ENCODE data around the gene TAF4. TPM values are rescaled to one million over a fixed set of nuclear protein-coding genes. Genes with fewer than 3 reads are reported as not detected.

Gene TAF4
- total RNA-seq, 2 experiments from 2014 or later: 18.0 to 20.0 TPM

DNA sequence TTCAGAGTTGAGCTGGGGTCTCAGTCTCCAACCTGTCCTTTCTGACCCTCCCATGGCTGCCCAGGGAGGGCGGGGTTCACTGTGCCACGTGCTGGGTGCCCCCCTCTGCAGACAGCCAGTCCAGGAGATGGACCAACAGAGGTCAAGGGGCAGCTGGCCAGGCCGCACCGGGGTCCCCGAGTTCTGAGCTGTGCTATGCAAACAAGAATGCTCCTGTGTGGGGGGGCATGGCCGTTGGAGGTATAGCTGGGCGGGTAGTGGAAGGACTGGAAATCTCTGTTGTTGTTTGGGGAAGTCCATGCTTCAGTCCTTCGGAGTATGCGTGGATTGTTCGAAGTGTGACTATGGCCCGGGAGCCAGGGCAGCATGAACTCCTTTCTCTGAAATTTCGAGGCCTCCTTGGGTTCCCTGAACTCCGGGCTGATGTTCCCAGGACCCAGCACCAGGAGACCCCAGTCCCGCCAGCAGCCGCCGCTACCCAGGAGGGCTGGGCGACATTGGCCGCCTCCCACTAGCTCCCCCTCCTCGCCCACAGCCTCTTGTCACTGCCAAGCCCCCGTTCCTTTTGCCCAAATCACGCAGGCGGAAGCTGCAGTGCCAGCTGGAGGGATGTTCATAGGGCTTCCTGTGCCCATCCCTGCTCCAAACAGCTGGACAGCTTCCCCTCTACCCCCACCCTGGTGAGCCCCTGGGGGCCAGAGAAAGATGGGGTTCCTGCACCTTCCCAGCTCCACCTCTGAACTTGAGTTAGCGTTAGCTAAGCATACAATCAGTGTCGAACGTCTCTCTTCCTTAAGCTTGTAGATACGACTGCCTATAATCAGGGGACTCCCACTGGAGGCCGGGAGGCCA lies 126.6 kb downstream of the TAF4 start:
- H3K27me3 Mint-ChIP-seq: no peaks in the 10 kb centered on the region
- no peak overlapping the region for H3K4me3 Mint-ChIP-seq
- CTCF ChIA-PET: no interaction called here
- DNase-seq: no peak
- POLR2A ChIA-PET: no interaction called here
- H3K27ac Mint-ChIP-seq: no peak overlapping the region
- no peaks in the 10 kb centered on the region for H3K36me3 Mint-ChIP-seq (ENCODE audit: low read depth)
- no peaks in the 10 kb centered on the region for H3K9me3 Mint-ChIP-seq
- no peaks in the 10 kb centered on the region for H3K4me1 Mint-ChIP-seq

DNA sequence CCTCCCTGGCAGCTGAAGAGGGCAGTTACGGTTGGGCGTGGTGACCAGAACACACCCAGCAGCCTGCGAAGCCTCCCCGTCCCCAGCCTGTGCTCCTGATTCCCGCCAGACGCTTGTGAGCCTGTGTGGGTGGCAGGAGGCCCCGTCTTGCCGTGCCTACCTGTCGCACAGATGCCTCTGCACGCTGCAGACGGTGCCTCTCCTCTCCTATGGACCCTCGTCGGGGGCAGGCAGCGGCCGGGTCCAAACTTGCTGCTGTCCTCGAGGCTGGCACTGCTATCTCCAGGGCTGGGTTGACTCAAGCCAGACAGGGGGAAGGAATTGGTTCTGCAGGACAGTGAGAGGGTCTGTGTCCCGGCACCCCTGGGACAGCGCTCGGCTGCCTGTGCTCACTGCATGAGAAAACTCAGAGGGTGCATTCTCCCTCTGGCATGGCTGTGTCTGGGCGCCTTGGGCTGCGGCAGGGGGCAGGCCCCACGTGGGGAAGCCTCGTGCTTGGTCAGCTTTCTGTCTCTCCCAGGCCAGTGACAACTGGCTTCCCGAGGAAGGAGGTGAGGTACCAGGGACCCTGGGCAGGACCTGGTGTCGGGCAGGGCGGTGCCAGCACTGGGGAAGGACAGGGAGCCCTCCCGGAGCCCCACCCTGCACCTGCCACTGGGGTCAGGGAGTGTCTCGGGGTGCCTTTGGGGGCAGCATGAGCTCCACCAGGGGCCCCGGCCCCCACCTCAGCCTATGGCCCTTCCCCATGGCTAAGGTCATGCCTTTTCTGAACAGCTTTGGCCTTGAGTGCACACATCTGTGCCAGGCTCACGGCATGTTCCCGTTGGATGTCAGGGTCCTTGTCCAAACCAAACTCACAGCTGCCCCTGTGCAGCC lies 127.5 kb downstream of the TAF4 start:
- H3K9me3 Mint-ChIP-seq: no peaks in the 10 kb centered on the region

DNA sequence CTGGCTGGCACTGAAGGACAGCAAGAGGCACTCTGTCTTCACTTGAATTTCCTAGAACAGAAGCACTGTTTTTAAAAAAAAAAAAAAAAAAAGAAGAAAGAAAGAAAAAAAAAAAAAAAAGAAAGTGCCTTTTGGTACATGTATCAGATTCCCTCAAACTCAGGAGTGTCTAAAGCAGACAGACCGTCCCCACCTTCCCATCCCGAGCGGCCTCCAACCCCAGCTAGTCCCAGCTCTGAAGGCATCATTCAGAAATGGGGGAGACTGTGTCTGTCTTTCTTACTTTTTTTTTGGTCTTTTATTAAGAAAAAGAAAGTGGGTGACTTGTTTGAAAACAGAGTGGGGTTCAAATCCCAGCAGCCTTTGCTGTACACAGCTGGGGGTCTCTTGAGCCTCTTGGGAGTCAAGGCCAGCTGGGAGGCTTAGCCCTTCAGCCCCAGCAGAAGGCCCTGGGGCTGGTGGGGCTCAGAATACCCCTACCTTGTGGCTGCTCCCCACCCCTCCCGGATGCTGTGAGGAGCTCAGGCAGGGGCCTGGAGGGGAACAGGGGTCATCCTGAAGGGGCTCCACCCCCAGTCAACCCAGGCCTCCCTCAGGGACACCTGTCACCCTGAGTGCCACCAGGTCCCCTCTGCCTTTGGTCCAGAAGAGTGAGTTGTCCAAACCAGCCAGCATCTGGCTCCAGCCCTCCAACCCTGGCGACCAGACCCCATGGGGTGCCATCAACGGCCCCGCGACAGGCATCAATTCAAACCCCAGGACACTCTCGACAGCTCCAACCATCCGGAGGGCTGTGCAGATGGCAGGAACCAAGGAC lies 128.3 kb downstream of the TAF4 start:
- Mint-ChIP-seq H3K27me3 (no peaks in the 10 kb centered on the region), H3K4me1 (no peaks in the 10 kb centered on the region), H3K9me3 (no peaks in the 10 kb centered on the region), H3K4me3 (no peak overlapping the region), H3K27ac (no peak overlapping the region), H3K36me3 (ENCODE audit: low read depth) (no peaks in the 10 kb centered on the region)
- ChIA-PET POLR2A (no interaction called here), CTCF (no interaction called here)
- no peak for DNase-seq

More for the DNA sequence above, 127.5 kb downstream of the TAF4 start:
- H3K4me3 Mint-ChIP-seq: no peak overlapping the region
- H3K4me1 Mint-ChIP-seq: no peaks in the 10 kb centered on the region
- DNase-seq: no peak
- no peaks in the 10 kb centered on the region for H3K27me3 Mint-ChIP-seq
- POLR2A ChIA-PET: no interaction called here
- CTCF ChIA-PET: no interaction called here
- H3K27ac Mint-ChIP-seq: no peak overlapping the region
- no peaks in the 10 kb centered on the region for H3K36me3 Mint-ChIP-seq (ENCODE audit: low read depth)

DNA sequence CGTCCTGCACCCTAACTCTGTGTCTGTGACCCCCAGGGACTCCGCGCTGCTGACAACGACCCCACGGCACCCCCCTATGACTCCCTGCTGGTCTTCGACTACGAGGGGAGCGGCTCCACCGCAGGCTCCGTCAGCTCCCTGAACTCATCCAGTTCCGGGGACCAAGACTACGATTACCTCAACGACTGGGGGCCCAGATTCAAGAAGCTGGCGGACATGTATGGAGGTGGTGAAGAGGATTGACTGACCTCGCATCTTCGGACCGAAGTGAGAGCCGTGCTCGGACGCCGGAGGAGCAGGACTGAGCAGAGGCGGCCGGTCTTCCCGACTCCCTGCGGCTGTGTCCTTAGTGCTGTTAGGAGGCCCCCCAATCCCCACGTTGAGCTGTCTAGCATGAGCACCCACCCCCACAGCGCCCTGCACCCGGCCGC lies 129.0 kb downstream of the TAF4 start:
- ChIA-PET POLR2A (no interaction called here), CTCF (no interaction called here)
- Mint-ChIP-seq H3K27me3 (no peaks in the 10 kb centered on the region), H3K4me1 (no peaks in the 10 kb centered on the region), H3K4me3 (no peak overlapping the region), H3K9me3 (no peaks in the 10 kb centered on the region), H3K27ac (no peak overlapping the region), H3K36me3 (ENCODE audit: low read depth) (no peaks in the 10 kb centered on the region)
- DNase-seq: no peak

DNA sequence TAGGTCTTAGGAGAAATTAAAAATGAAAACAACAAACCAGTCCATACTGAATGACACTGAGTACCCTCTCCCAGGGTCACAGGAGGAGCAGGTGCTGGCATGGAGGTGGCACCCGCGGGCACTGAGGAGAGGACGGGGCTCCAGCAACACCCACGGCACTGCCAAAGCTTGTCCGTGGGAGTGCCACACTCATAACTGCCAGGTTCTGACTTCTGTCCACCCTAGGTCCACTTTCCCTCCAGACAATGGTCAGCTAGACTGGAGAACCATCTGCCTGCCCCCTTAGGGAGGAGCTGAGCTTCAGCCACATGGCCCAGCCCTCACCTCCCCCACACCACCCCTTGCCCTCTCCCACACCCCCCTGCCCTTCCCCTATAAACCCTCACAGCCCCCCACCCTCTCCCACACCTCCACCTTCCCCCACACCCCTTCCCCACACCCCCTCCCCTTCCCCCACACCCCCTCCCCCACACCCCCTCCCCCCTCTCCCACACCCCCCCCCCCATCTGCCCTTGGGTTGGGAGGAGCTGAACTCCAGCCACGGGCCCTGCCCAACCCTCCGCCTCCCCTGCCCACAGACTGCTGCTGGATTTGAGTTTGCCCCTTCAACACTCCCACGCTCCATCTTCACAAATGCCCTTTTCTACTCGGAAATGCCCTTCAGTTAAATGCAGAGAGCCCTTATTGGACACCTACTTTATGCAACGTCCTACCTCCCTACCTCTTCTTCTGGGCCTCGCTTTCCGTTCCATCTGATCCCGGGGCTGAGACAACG lies 129.6 kb downstream of the TAF4 start:
- H3K4me3 Mint-ChIP-seq: no peak overlapping the region
- no peaks in the 10 kb centered on the region for H3K27me3 Mint-ChIP-seq
- ChIA-PET POLR2A (no interaction called here), CTCF (no interaction called here)
- H3K9me3 Mint-ChIP-seq: no peaks in the 10 kb centered on the region
- H3K4me1 Mint-ChIP-seq: no peaks in the 10 kb centered on the region
- H3K27ac Mint-ChIP-seq: no peak overlapping the region
- no peak for DNase-seq
- no peaks in the 10 kb centered on the region for H3K36me3 Mint-ChIP-seq (ENCODE audit: low read depth)

DNA sequence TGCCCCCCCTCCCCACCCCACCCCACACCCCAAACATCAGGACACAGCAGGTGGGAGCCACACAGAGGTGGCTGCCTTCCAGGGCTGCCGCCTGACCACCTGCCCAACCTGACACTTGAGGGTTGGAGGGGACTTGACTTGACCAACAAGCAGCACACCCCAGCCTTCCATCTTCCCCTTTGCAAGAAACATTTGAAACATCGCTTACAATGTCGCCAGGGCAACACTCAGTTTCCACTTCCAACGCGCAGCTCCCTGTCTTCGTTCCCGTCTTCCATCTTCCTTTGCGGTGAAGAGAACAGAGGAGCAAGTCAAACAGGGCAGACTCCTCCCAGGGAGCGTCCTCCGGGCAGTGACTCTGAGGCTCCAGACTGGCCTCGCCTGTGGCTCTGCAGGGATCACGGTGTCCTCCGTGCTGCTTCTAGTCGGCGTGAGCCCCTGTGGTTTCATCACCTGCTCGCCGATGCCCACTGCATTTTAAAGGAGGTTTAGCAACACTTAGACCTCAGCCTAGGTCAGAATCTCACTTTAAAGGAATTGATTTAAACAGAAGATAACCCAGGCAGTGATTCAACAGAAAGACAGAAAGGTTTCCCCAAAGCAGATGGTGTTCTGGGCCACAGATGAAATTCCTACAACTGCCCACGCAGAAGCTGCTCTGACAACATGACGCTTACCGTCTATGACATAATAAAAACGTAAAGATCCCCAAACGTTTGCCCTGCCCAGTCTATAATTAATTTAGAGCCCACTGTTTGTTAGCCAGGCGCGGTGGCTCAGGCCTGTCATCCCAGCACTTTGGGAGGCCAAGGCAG lies 130.8 kb downstream of the TAF4 start:
- no peak overlapping the region for H3K27ac Mint-ChIP-seq
- no peak for DNase-seq
- no peaks in the 10 kb centered on the region for H3K27me3 Mint-ChIP-seq
- H3K9me3 Mint-ChIP-seq: no peaks in the 10 kb centered on the region
- ChIA-PET CTCF (no interaction called here), POLR2A (no interaction called here)
- no peaks in the 10 kb centered on the region for H3K36me3 Mint-ChIP-seq (ENCODE audit: low read depth)
- no peaks in the 10 kb centered on the region for H3K4me1 Mint-ChIP-seq
- H3K4me3 Mint-ChIP-seq: no peak overlapping the region

DNA sequence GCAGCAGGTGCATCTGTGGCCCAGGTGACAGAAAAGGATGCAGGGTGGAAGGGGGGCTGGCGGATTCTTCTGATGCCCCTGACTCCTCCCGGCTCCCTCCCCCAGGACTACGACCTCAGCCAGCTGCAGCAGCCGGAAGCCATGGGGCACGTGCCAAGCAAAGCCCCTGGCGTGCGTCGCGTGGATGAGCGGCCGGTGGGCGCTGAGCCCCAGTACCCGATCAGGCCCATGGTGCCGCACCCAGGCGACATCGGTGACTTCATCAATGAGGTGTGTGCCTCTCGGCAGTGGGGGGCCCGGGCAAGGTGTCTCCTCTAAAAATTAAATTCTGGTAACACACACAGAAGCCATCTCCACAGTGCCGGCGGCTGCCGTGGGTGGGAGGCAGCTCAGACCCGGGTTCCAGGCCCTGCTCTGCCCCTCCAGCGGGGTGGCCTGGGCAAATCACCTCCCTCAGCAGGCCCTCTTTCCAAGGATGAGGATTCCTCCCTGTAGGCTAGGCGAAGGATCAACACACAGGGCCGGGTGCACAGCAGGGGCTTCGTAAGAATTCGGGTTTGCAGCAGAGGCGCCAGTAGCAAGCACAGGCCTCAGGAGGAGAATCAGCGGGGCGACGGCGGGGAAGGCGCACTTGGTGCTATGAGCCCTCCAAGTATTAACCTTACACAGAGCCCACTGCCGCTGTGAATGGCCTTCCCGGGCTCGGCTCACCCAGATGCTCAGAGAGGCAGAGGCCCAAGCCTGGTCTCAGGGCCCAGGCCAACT lies 131.5 kb downstream of the TAF4 start:
- Mint-ChIP-seq H3K4me3 (no peak overlapping the region), H3K9me3 (no peaks in the 10 kb centered on the region), H3K4me1 (no peaks in the 10 kb centered on the region), H3K36me3 (ENCODE audit: low read depth) (no peaks in the 10 kb centered on the region), H3K27ac (no peak overlapping the region), H3K27me3 (no peaks in the 10 kb centered on the region)
- CTCF ChIA-PET: no interaction called here
- DNase-seq: no peak
- POLR2A ChIA-PET: no interaction called here

DNA sequence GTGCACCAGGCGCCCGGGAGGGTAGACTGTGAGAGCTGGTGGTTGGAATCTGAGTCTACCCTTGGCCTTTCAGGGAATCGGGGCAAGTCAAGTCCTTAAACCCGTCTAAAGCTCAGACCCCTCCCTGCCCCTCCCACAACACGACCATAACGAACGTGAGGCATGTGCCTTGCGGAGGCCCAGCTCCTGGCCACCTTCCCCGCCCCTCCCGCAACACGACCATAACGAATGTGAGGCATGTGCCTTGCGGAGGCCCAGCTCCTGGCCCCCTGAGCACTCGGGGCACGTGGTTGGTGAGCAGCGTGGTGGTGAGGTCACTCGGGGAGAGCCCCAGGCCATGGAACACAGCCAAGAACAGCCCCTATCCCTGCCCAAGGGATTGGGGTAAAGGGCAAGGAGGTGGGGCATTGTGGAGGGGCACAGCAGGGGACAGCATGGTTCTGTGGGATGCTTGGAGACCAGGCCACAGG lies 132.2 kb downstream of the TAF4 start:
- Mint-ChIP-seq H3K27me3 (no peaks in the 10 kb centered on the region), H3K4me3 (no peak overlapping the region), H3K4me1 (no peaks in the 10 kb centered on the region), H3K36me3 (ENCODE audit: low read depth) (no peaks in the 10 kb centered on the region), H3K9me3 (no peaks in the 10 kb centered on the region), H3K27ac (no peak overlapping the region)
- ChIA-PET POLR2A (no interaction called here), CTCF (no interaction called here)
- DNase-seq: no peak

DNA sequence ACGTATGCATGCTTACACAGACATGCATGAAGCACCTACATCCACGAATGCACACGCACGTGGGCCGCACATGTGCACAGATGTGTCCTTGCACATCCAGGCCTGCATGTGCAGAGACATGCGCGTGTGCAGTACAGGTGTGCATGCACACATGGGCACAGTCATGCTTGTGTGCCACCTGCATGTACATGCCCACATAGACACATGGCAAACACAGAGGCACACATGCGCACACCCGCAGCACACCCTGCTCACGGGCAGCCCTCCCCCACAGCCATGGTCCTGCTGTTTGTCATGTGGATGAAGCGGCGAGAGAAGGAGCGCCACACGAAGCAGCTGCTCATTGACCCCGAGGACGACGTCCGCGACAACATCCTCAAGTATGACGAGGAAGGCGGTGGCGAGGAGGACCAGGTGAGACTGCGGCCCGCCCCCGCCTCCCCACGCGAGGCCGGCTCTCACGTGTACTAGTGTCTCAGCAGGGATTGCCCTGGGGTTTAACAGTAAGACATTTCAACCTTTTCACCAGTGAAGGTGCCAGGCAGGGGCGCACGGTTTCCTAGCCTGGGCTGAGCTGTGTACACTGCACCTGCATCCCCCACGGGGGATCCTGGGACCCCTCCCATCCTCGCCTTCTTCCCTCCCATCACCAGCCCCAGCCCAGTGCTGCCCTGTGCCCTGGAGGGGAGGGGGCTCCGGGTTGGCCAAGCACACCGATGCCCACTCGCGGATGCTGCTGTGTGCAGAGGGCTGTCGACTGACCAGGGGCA lies 132.8 kb downstream of the TAF4 start:
- H3K4me3 Mint-ChIP-seq: no peak overlapping the region
- H3K27ac Mint-ChIP-seq: no peak overlapping the region
- POLR2A ChIA-PET: no interaction called here
- no peaks in the 10 kb centered on the region for H3K9me3 Mint-ChIP-seq
- CTCF ChIA-PET: no interaction called here
- H3K4me1 Mint-ChIP-seq: no peaks in the 10 kb centered on the region
- DNase-seq: no peak
- H3K27me3 Mint-ChIP-seq: no peaks in the 10 kb centered on the region
- no peaks in the 10 kb centered on the region for H3K36me3 Mint-ChIP-seq (ENCODE audit: low read depth)

DNA sequence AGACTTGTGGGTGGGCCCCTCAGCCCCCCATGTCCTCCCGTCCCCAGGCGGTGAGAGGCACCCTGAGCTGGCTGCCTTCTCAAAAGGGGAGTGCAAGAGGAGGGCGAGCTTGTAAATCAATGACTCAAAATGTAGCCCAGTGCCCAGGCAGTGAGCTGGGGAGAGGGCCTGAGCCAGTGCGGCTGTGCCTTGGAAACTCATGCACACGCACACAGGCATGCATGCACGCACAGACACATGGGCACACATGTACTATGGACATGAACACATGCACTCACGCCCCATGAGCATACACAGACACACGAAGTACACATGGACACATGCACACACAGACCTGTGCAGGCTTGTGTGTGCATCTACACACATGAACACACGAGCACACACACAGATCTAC lies 133.5 kb downstream of the TAF4 start:
- Mint-ChIP-seq H3K27ac (no peak overlapping the region), H3K4me3 (no peak overlapping the region), H3K9me3 (no peaks in the 10 kb centered on the region), H3K36me3 (ENCODE audit: low read depth) (no peaks in the 10 kb centered on the region), H3K4me1 (no peaks in the 10 kb centered on the region), H3K27me3 (no peaks in the 10 kb centered on the region)
- CTCF ChIA-PET: no interaction called here
- no peak for DNase-seq
- POLR2A ChIA-PET: no interaction called here

DNA sequence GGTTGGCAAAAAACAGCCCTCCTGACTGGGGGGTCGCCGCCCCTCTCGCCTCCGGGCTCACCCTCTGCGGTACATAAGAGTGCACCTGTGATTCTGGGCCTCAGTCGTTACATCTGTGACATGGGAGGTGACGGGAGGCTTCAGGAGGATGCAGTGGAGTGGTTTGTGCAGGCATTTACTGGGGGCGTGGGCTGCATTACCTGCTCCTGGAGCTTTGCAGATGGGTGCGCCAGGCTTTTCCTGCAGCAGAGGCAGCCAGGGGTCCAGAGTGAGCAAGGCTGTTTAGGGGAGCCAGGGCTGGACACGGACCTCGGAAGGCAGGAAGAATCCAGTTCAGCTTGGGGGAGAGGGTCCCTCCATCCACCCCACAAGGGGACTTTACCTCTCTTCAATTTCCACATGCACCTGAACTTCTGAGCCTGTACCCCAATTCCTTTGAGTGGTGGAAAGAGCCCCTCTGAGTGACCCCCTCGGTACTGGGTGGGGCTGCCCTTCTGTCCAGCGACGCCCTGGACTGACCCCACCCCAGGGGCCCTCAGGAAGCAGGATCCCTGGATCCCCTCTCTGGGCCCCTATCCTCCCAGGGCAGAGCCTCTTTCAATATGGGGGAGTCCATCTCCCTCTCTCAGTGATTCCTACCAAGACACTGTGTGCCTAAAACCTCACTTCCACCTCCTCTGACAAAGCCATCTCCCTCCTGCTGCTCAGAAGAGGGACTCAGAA lies 134.0 kb downstream of the TAF4 start:
- Mint-ChIP-seq H3K4me3 (no peak overlapping the region), H3K9me3 (no peaks in the 10 kb centered on the region), H3K4me1 (no peaks in the 10 kb centered on the region), H3K27me3 (no peaks in the 10 kb centered on the region), H3K27ac (no peak overlapping the region), H3K36me3 (ENCODE audit: low read depth) (no peaks in the 10 kb centered on the region)
- DNase-seq: no peak
- POLR2A ChIA-PET: no interaction called here
- CTCF ChIA-PET: no interaction called here
